ENCODE results near the gene CCDC69. TPM values are rescaled to one million over a fixed set of nuclear protein-coding genes. Genes with fewer than 3 reads are reported as not detected.

The CCDC69 gene
- total RNA-seq, 1 experiment from 2014 or later: 0.08 TPM

DNA sequence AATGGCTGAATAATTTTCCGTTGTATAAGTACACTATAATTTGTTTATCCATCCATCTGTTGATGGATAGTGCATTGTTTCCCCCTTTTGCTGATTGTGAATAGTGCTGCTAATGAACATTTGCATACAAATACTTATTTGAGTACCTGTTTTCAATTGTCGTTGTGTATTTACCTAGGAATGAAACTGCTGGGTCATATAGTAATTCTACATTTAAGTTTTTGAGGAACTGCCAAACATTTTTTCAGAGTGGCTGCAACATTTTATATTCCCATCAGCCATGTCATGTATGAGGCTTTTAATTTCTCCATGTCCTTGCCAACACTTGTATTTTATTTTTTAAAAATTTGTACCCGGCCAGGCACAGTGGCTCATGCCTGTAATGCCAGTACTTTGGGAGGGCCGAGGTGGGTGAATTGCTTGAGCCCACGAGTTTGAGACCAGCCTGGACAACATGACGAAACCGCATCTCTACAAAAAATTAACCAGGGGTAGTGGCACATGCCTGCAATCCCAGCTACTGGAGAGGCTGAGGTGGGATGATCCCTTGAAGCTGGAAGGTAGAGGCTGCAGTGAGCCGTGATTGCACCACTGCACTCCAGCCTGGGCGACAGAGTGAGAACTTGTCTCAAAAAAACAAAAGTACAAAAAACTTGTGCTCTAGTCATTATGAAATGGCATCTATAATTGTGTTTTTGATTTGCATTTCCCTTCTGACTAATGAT, 64.1 kb downstream of the CCDC69 start:
- Histone ChIP-seq H3K36me3 (no peaks in the 10 kb centered on the region; the same call in 1 of the 2 replicates), H3K4me3 (no peak overlapping the region), H3K4me1 (peaks cover 9% of the 10 kb centered on the region; the same call in 1 of the 2 replicates), H3K9me3 (replicated peaks) (no peaks in the 10 kb centered on the region), H3K27ac (no peak overlapping the region), H3K27me3 (no peaks in the 10 kb centered on the region)
- no peak for DNase-seq

DNA sequence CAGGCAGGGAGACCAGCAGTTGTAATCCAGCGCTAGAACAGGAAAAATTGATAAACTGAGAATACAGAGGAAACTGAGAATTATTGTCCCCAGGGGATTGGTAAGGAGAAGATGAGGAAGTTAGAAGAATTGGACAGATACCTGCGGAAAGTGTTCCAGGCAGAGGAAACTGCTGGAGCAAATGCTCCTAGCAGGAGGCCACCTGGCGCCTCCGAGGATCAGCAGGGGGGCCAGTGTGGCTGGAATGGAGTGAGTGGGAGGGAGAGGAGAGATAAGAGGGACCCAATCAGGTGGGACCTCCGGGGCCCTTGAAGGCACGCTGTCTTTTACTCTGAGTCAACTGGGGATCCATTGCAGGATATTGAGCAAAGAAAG, 65.6 kb downstream of the CCDC69 start:
- H3K4me1 ChIP-seq: peaks cover 9% of the 10 kb centered on the region; the same call in 1 of the 2 replicates
- peak overlapping the region; percentile 82 for H3K4me3 ChIP-seq
- H3K27ac ChIP-seq: peak overlapping the region; percentile 97
- H3K9me3 ChIP-seq (replicated peaks): no peaks in the 10 kb centered on the region
- H3K36me3 ChIP-seq: peaks cover 7% of the 10 kb centered on the region
- peak; percentile 43 to 64 for DNase-seq
- H3K27me3 ChIP-seq: no peaks in the 10 kb centered on the region

DNA sequence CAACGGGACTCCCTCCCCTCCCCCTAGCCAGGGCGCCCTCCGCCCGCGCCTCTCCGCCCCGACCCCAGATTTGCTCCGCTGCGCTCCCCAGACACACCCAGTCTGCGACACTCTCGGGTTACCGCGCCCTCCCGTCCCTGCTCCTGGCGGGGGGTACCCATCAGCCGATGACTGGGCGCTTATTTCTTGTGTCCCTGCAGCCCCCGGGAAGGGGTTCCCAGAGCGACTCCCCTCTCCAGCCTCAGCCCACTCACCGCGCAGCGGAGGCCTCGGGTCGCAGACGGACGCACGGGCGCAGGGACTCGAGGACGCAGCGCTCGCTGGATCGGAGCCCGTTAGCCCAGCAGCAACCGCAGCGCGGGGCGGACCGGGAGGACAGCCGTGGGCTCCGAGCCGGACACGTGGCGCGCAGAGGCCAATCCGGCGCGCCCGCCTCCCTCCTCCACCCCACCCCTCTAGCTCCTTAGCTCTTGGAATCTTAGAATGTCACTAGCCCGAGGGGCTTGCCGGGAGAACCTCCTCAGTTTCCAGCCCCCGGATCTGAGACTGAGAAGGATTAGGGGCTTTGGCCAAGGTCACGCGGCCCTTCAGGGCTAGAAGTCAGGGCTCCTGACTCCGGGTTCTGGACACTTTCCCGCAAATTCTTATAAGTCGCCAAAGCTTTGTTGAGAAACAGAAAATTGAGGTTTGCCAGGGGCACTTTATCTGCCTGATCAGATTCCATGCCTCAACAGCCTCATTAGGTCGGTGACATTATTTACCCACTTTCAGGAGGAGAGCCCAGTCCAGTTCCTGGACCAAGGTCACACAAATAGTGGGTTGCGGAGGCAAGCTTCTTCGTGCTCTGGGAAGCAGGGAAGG, 66.2 kb downstream of the CCDC69 start, which contains the start of gene ANXA6:
ANXA6 (minus strand) TSS at position 354 of the 861 bp plus-strand sequence. CDS start 9,878 bp downstream, outside the sequence.
- Histone ChIP-seq H3K36me3 (peaks cover 9% of the 10 kb centered on the region), H3K9me3 (replicated peaks) (no peaks in the 10 kb centered on the region), H3K4me1 (peaks cover 9% of the 10 kb centered on the region; the same call in 1 of the 2 replicates), H3K4me3 (peak within 1 kb of the TSS; percentile 82), H3K27me3 (no peaks in the 10 kb centered on the region), H3K27ac (peak within 1 kb of the TSS; percentile 97)
- DNase-seq: peak; percentile 82 to 89

DNA sequence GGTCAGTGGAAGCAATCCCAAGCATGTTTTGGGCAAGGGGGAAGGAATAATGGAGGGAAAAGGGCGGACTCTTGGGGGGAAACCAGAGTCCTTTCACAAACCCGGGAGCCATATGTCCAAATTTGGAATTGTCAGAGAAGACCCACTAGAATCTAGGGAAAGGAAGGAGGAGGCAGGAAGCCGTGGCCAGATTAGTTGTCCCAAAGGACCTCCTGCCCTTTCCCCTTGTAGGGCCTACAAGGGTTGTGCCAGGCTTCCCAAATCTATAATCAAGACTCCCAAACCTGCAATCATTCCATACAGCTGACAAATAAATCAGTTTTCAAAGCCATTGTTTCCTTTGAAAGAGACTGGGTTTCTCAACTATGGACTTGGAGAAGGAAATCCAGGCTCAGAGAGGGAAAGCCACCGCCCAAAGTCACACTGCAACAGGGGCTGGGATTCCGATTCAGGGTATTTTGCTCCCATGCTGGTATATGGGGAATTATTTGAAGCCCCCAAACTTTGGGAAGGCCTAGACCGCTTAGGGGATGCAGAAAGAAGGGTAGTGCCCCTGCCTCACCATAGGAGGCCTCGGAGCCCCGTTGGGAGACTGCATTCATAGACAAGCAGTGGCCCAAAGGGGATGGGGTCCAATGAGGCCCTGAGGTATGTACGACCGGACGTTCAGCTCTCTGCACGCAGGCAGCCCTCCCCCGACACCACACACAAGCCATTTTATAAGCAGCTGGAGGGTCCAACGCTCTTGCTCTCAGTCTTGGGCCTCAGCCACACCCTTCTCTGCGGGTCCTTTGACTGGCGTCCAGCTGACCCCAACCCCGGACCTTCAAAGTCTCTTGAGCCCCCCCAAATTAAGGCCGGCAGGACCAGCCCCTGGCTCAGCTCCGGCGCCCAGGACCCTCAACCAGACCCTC, 67.1 kb downstream of the CCDC69 start:
- DNase-seq: peak; percentile 66 to 70

DNA sequence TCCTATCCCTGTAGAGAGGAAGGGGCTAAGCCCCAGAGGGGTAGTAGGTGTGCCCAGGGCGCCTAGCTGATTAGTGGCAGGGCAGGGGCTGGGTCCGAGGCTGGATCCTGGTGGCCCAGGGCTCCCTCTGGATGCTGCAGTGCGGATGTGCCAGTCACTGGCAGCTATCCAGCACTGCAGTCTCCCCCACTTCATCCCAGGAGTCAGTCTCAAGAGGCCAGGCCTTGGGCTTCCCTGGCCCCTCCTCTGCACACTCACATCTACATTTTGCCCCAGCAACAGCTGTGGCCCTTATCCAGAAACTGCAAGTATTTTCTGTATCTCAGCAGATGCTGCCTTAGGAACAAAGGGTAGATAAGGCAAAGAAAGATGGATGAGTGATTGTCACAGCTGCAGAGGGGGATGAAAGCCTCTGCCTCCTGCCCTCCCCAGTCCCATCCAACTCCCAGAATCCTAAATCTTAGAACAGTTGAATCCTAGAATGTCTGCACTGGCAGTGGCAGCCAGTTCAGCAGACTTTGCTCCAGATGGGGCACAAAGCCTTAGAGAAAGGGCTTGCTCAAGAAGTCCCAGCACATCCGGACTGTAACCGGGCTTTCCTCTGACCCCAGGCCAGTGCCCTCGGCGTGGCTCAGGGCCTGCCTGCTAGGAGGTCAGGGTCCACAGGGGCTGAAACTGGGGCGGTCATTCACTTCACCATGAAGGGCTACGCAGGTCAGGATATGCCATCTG, 68.0 kb downstream of the CCDC69 start:
- peaks cover 21% of the 10 kb centered on the region for H3K36me3 ChIP-seq
- H3K9me3 ChIP-seq (replicated peaks): no peaks in the 10 kb centered on the region
- H3K4me1 ChIP-seq: peaks cover 9% of the 10 kb centered on the region; the same call in 1 of the 2 replicates
- peak; percentile 94 to 99 for DNase-seq
- peak overlapping the region; percentile 82 for H3K4me3 ChIP-seq
- H3K27ac ChIP-seq: peak overlapping the region; percentile 97
- no peaks in the 10 kb centered on the region for H3K27me3 ChIP-seq

More for the DNA sequence above, 67.1 kb downstream of the CCDC69 start:
- Histone ChIP-seq H3K36me3 (peaks cover 17% of the 10 kb centered on the region), H3K4me3 (peak overlapping the region; percentile 82), H3K9me3 (replicated peaks) (no peaks in the 10 kb centered on the region), H3K27ac (peak overlapping the region; percentile 97), H3K27me3 (no peaks in the 10 kb centered on the region), H3K4me1 (peaks cover 9% of the 10 kb centered on the region; the same call in 1 of the 2 replicates)

DNA sequence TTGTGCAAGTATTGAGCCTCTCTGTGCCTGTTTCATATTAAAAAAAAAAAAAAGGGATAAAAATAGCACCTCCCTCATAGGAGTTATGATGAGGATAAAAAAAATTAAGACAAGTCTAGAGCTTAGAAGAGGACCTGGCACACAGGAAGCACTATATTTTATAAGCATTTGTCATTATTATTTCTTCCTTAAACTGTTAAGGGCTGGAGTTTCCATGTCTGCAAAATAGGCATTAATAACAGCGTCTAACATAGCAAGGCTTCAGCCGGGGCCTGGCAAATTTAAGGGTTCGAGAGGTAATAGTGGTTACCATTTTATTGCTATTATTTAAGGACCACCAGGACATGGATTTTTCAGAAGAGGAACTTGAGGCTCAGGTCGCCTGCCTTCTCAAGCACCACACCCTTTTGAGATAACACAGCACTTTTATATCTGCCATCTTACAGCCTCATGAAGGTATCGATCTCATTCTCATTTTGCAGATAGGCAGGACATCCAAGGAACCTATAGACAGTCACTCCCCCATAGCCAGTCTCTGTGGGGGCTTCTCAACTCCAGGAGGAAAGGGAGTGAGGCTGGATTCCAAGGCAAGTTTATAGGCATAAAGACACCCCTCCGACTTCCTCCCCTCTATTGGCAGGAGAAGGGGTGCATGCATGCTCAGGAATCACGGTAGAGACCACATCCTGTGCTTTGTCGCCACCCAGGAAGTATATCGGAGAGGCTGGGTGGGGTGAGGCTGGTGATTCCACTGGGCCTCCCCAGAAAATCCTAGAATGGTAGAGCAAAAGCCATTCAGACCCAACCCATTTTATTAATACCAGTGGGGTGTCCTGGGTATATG, 68.7 kb downstream of the CCDC69 start:
- Histone ChIP-seq H3K4me1 (peaks cover 9% of the 10 kb centered on the region; the same call in 1 of the 2 replicates), H3K27me3 (no peaks in the 10 kb centered on the region), H3K36me3 (peaks cover 28% of the 10 kb centered on the region), H3K27ac (peak overlapping the region; percentile 97), H3K4me3 (peak overlapping the region; percentile 82), H3K9me3 (replicated peaks) (no peaks in the 10 kb centered on the region)
- DNase-seq: no peak

DNA sequence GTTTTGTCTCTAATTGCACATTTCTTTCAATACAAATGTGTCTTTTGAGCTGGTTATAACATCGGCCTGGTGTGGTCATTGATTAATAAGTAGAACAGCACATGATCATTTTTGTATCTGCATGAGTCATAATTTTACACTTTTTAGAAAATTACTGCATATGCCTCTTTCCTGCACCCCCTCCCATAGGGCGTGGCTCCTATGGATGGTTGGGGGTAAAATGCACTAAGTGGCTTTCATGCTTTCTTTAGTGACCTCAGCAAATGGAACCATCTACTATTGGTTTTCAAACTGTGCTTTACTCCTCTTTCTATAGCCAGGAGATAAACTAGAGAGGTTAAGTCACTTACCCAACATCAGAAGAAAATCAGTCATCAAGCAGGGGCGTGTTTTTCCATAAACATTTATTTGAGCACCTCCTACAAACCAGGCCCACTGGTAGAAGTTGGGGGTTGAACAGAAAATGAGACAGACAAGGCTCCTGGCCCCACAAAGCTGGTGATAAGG, 70.1 kb downstream of the CCDC69 start:
- DNase-seq: no peak
- H3K9me3 ChIP-seq (replicated peaks): no peaks in the 10 kb centered on the region
- H3K4me3 ChIP-seq: no peak overlapping the region
- H3K36me3 ChIP-seq: peaks cover 29% of the 10 kb centered on the region
- no peaks in the 10 kb centered on the region for H3K27me3 ChIP-seq
- no peak overlapping the region for H3K27ac ChIP-seq
- H3K4me1 ChIP-seq: peaks cover 9% of the 10 kb centered on the region; the same call in 1 of the 2 replicates

DNA sequence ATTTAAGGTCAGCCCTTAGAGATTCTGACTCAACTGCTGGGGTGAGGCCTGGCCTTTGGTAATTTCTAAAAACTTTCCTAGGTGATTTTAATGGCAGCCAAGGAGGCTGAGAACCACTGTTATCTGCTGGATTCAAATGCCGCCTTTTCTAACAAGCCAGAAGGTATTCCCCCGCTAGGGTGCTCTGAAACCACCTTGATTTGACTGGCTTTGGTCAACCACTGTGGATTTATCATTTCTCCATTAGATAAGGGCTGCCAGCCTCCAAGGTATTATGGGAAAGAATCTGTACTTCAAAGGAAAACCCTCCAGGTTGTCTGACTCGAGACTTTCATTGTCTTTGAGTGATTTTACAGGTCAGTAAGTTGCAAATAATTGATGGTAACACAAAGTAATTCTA, 70.6 kb downstream of the CCDC69 start:
- Histone ChIP-seq H3K36me3 (peaks cover 34% of the 10 kb centered on the region), H3K27me3 (no peaks in the 10 kb centered on the region), H3K4me3 (no peak overlapping the region), H3K9me3 (replicated peaks) (no peaks in the 10 kb centered on the region), H3K4me1 (peaks cover 9% of the 10 kb centered on the region; the same call in 1 of the 2 replicates), H3K27ac (no peak overlapping the region)
- DNase-seq: no peak

DNA sequence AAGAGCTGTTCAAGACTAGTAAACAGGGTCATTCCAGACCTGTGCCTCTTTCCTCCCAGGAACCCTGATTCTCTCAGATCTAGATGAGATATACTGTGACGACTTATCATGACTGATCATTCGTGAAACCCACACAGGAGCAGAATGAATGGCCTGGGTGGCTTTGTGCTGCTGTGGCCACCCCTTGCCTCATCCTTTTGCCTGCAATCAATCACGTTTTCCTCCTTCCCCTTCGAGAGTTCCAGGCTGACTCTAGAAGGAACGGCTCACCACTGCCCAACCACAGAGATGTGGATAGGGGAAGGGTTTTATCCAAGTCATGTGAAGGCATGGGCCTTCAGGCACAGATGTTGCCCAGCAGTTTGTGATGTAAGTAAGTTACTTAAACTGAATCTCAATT, 72.1 kb downstream of the CCDC69 start:
- Histone ChIP-seq H3K4me3 (no peak overlapping the region), H3K27me3 (no peaks in the 10 kb centered on the region), H3K4me1 (peaks cover 9% of the 10 kb centered on the region; the same call in 1 of the 2 replicates), H3K36me3 (peaks cover 49% of the 10 kb centered on the region), H3K27ac (no peak overlapping the region), H3K9me3 (replicated peaks) (no peaks in the 10 kb centered on the region)
- DNase-seq: no peak

DNA sequence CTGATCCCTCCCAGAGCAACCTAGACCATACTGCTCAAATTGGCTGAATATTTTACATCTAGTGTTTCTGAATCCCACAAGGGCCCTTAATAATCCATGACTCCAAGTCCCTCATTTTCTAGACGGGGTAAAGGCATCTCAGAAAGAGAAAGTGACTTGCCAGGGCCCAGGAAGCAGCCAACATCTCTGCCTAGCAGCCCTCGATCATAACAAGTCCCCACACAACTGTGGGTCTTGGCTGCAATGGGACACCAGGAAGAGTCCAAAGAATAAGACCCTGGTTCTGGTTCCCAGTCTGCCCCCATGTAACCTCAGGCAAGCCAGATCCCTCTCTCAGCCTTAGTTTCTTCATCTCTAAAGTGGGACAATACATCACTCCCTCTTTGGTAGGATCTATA, 72.6 kb downstream of the CCDC69 start:
- Histone ChIP-seq H3K27me3 (no peaks in the 10 kb centered on the region), H3K36me3 (peaks cover 54% of the 10 kb centered on the region), H3K27ac (no peak overlapping the region), H3K4me3 (no peak overlapping the region), H3K4me1 (peaks cover 9% of the 10 kb centered on the region; the same call in 1 of the 2 replicates), H3K9me3 (replicated peaks) (no peaks in the 10 kb centered on the region)
- no peak for DNase-seq

DNA sequence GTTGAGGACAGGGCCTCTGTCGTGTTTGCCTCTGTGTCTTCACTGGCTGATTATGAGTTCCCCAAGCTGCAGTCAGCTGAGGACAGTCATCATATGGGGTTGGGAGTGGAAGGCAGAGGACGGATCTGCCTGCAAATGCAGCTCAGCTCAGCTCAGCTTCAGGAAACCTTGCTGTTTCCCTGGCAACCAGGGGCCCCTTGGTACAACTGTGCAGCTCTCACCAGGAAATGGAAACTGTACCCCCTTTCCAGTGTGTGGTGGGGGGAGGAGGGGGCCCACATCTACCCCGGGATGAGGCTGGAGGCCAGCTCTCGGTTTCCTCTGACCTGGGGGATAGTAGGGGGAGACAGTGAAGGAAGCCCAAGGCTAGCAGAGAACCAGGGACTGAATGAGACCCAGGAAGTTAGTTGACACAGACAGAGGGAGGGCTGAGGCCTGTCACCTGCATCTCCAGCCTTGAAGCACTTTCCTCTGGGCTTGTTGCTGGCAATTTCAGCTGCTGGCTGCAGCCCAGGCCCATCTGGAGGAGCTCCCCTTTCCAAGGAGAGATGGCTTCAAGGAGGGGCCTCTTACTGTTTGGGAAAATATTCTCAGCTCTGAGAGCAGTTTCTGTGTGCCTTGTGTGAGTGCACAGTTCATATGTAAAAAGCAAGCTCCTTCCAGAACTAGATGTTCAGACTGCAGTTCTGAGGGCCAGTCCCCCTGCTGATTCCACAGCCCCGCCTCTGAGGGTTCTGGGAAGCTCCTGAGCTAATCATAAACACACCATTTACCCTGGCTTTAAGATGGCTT, 73.2 kb downstream of the CCDC69 start:
- no peak overlapping the region for H3K4me3 ChIP-seq
- H3K4me1 ChIP-seq: peaks cover 8% of the 10 kb centered on the region; the same call in 1 of the 2 replicates
- peaks cover 58% of the 10 kb centered on the region for H3K36me3 ChIP-seq
- no peaks in the 10 kb centered on the region for H3K27me3 ChIP-seq
- no peaks in the 10 kb centered on the region for H3K9me3 ChIP-seq (replicated peaks)
- no peak for DNase-seq
- no peak overlapping the region for H3K27ac ChIP-seq

DNA sequence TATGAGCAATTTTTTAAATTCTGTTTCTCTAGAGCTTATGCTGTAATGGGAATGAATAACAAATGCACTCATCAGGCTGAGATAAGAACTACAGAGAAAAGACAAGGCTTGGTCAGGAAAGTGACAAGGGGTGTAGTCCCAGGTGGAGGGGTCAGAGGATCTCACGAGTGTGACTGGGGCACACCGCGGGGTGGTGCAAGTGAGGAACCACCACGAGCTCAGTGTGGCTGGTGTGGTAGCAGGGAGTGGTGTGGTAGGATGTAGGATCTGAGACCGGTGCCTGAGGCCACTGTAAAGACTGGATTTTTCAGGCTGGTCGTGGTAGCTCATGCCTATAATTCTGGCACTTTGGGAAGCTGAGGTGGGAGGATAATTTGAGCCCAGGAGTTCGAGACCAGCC, 75.3 kb downstream of the CCDC69 start:
- Histone ChIP-seq H3K4me3 (no peak overlapping the region), H3K4me1 (no peaks in the 10 kb centered on the region; the same call in 1 of the 2 replicates), H3K27ac (no peak overlapping the region), H3K27me3 (no peaks in the 10 kb centered on the region), H3K36me3 (peaks cover 71% of the 10 kb centered on the region), H3K9me3 (replicated peaks) (no peaks in the 10 kb centered on the region)
- DNase-seq: no peak
